Spinal cord (tissue), 10 donors: ENCODE results near the gene GET4. TPM values are rescaled to one million over a fixed set of nuclear protein-coding genes. Genes with fewer than 3 reads are reported as not detected.

Experiments used
- DNase-seq, 6 donors: peaks; one replicate each; pipeline versions ENCODE4 v3.0.0 to v3.0.0-alpha.2; 2013 to 2015; ENCODE audit warnings: low spot score in 6 of 6, low read depth in 4 of 6
- H3K27ac ChIP-seq: one replicate; pipeline ENCODE4 v1.5.1; 2013; ENCODE audit warnings: low read depth, low read length, control low read depth
- H3K27me3 ChIP-seq: one replicate; pipeline ENCODE4 v1.6.1; 2013; ENCODE audit warnings: low read length; ENCODE audit not compliant: control insufficient read depth, insufficient read depth
- H3K36me3 ChIP-seq: one replicate; pipeline ENCODE4 v1.6.1; 2013; ENCODE audit warnings: low read length; ENCODE audit not compliant: control insufficient read depth, insufficient read depth
- H3K4me1 ChIP-seq: one replicate; pipeline ENCODE4 v1.6.1; 2013; ENCODE audit warnings: low read length; ENCODE audit not compliant: control insufficient read depth, insufficient read depth
- H3K4me3 ChIP-seq: one replicate; pipeline ENCODE4 v1.5.1; 2013; ENCODE audit warnings: low read depth, low read length, control low read depth
- H3K9me3 ChIP-seq: one replicate; pipeline ENCODE4 v1.6.1; 2013; ENCODE audit warnings: low read length; ENCODE audit not compliant: control insufficient read depth, insufficient read depth
- WGBS: methylation state at CpG from one replicate; pipeline ENCODE4 v1.1.5; 2013; ENCODE audit warnings: missing lambda C conversion rate; ENCODE audit not compliant: insufficient coverage; 5-methylcytosine and 5-hydroxymethylcytosine counted together
- polyA plus RNA-seq, 2 donors: library from polyadenylated mRNA; unstranded; fragments of 120-200 nt; gene quantifications; one replicate each; pipeline ENCODE4 v1.2.1, GENCODE V29; 2013; ENCODE audit not compliant: insufficient read length in 2 of 2
- total RNA-seq, 2 donors: library from RNA; depleted of rRNA in 1 of 2; stranded (reverse); fragments of 120-200 nt in 1 of 2; fragments of >200 nt in 1 of 2; gene quantifications; one replicate each; pipeline versions ENCODE4 v1.2.3 to v1.2.4, GENCODE V29; 2013 to 2014
- donor health status: healthy.

GET4 gene
- total and polyA plus RNA-seq, 4 donors = 17.7 to 54.3 (median 33.2) TPM

DNA sequence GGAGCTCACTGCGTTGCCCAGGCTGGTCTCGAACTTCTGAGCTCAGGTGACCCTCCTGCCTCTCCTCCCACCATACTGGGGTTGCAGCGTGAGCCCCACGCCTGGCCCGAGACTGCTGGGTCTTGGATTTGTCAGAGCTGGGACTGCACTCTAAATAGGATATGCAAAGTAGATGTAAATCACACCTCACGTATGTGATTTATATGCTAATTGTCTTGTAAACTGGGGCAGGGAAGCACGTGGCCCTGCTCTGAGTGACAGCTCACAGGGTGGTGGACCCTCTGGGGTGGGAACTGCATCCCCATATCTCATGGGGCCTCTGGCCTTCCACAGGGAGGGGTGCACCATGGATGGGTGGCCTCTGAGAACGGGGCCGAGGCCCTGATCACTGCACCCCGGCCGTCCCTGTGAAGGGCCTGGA is 34.1 kb downstream of the GET4 start:
- Histone ChIP-seq H3K9me3 (no peaks in the 10 kb centered on the region), H3K27ac (no peak overlapping the region), H3K4me1 (peaks cover 55% of the 10 kb centered on the region), H3K36me3 (peaks cover 64% of the 10 kb centered on the region), H3K27me3 (peaks cover 19% of the 10 kb centered on the region), H3K4me3 (no peak overlapping the region)
- DNase-seq = no peak
- 65% methylated on average over 9 of the region's 11 CpGs for WGBS

DNA sequence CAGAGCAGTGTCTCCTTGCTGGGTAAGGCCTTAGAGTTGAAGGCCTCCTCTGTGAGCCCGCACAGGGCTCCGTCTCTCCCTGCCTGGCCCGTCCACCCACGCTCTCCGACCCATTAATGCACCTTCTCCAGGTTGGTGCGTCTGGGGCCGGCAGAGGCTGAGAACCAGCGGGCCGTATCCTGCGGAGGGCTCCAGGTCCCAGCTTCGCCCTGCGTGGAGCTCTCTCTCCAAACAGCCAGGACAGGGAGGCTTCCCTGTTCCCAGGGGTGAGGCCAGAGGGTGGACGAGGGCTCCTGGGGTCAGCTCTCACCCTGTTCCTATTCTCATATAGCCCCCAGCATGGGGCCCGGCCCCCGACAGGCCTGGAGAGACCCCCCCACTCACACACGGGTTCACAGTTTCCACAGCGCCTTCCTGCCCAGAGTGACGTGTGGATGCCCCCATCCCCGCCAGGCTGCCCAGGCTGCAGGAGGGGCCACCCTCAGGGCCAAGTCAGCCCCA is 34.6 kb downstream of the GET4 start:
- WGBS = 84% methylated on average over 17 of the region's 19 CpGs
- no peaks in the 10 kb centered on the region for H3K9me3 ChIP-seq
- H3K27ac ChIP-seq = no peak overlapping the region
- no peak for DNase-seq
- peaks cover 69% of the 10 kb centered on the region for H3K36me3 ChIP-seq
- H3K27me3 ChIP-seq = peaks cover 19% of the 10 kb centered on the region
- H3K4me3 ChIP-seq = no peak overlapping the region
- H3K4me1 ChIP-seq = peaks cover 58% of the 10 kb centered on the region

DNA sequence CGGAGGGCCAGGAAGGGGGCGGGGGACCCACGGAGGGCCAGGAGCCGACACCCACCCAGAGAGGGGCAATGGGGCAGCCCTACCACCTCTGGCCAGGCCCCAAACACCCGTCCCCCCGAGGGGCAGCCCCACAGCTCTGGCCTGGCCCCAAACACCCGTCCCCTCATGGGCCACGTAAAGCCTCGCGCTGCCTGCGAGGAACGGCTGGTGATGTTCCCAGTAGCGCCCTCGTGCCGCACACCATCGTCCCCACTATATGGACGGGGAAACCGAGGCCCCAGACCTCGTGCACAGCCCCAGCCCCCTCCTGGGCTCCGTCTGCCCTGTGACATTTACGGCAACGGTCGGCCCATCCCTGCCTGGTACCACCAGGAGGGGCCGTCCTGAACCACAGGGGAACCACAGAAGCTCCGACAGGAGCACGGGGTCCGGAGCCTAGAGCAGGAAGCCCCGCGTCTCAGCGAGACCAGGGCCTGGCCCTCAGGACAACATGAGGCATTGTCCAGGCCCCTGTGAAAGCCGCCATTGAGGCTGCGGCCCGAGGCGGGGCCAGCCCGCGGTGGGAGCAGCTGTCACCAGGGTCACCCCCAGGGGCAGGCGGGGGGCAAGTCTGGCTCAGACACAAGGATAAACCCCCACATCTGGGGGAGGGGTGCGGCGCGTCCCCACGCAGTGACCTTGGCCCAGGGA is 35.6 kb downstream of the GET4 start:
- H3K27me3 ChIP-seq = peaks cover 18% of the 10 kb centered on the region
- 77% methylated on average over 31 of the region's 41 CpGs for WGBS
- DNase-seq = peak in 1 of 6 donors; percentile 48
- peaks cover 67% of the 10 kb centered on the region for H3K4me1 ChIP-seq
- no peaks in the 10 kb centered on the region for H3K9me3 ChIP-seq
- H3K4me3 ChIP-seq = no peak overlapping the region
- no peak overlapping the region for H3K27ac ChIP-seq
- H3K36me3 ChIP-seq = peaks cover 72% of the 10 kb centered on the region

DNA sequence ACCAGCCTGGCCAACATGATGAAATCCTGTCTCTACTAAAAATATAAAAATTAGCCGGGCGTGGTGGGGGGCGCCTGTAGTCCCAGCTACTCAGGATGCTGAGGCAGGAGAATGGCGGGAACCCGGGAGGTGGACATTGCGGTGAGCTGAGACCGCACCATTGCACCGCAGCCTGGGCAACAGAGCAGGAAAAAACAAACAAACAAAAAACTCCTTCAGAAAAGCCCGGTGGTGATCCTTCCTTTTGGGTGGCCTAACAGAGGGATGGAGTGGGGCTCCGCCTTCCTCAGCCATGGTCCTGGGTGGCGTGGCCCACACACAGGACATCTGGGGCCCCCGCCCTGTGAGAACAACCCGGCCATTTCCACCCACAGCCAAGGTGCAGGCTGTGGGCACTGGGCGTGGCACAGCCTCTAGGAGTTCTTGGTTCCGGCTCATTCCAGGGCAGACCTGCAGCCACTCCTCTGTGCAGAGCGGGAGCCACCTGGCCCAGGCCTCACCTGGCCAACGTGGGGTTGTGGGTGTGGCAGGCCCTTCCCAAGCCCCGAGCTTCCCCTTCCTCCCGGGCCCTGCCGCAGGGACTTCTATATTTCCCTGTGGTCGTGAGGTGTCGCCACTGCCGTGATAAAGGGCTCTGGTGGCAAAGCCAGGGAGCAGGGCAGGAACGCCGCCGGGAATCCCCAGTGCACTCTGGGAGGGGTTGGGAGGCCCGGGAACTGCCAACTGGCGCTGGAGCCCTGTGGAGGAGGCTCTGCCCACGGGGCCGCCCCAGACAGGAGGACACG is 37.6 kb downstream of the GET4 start:
- WGBS = 78% methylated on average over 20 of the region's 31 CpGs
- H3K4me3 ChIP-seq = no peak overlapping the region
- DNase-seq = no peak

DNA sequence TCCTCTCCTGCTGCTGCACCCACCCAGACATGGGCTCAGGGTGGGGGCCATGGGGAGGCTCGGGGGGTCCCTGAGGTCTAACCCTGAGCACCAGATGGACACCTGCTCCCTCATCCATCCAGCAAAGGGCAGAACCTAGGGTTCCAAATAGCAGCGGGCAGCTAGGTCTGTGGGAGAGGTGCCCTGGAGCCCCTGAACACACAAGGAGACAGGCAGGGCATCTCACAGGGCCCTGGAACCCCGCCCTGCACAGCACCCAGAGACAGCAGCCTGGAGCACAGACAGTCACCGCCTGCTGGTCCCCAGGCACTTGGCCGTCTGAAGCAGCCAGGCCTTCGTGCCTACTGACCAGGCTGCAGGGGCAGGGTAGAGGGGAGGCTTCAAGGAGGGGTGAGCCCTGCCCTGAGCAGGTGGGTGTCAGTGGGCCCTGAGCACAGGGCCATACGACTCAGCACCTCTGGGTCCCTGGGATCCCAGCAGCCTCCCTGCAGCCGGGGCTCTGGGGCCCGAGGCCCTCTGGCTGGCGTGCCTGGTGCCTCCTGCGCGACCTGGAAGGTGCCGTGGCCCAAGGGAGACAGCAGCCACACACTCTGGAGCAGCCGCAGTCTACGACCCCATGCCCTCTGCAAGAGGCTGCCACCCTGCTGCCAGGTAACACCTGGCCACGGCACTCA is 38.3 kb downstream of the GET4 start:
- H3K27ac ChIP-seq = no peak overlapping the region
- H3K4me1 ChIP-seq = peaks cover 60% of the 10 kb centered on the region
- H3K4me3 ChIP-seq = no peak overlapping the region
- peaks cover 5% of the 10 kb centered on the region for H3K27me3 ChIP-seq
- peaks cover 65% of the 10 kb centered on the region for H3K36me3 ChIP-seq
- H3K9me3 ChIP-seq = no peaks in the 10 kb centered on the region
- WGBS = 90% methylated on average over 11 of the region's 16 CpGs
- no peak for DNase-seq

More for the DNA sequence above, 37.6 kb downstream of the GET4 start:
- Histone ChIP-seq H3K9me3 (no peaks in the 10 kb centered on the region), H3K27me3 (peaks cover 9% of the 10 kb centered on the region), H3K36me3 (peaks cover 65% of the 10 kb centered on the region), H3K27ac (no peak overlapping the region), H3K4me1 (peaks cover 65% of the 10 kb centered on the region)

DNA sequence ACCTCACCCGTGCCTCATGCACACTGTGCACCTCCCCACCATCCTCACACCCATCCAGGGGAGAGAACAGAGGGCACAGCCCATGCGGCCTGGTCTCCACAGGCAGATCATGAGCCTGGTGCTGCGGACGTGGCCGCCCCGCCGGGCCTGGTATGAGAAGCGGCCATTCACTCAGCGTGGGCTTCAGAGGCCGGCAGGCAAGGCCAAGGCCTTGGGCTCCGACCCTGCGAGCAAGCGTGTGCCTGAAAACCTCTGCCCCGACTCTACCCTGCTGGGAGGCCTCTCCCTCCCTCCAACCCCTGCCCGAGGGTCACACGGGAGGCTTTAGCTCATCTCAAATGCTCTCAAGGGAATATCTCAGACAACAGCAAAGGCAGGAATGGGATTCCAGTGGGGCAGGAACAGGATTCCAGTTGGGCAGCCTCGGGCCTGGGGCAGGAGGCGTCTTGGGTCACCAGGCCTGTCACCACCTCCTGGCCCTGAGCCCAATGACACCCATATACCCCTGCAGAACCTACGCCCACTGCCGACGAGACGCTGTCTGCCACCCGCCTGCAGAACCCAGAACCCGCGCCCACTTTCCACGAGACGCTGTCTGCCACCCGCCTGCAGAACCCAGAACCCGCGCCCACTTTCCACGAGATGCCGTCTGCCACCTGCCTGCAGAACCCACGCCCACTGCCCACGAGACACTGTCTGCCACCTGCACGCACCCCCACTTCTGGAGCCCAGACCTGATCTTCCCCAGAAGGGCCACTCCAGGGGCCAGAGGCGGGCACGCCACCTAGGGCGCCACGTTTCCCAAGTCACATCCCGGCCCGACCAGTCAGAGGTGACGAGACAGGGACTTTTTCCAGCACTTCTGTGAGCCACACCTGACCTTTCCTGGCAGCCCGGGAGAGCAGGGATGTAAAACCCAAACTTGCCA is 39.2 kb downstream of the GET4 start:
- DNase-seq = no peak
- WGBS = 77% methylated on average over 42 of the region's 43 CpGs
- Histone ChIP-seq H3K9me3 (no peaks in the 10 kb centered on the region), H3K4me3 (no peak overlapping the region), H3K27ac (no peak overlapping the region), H3K36me3 (peaks cover 69% of the 10 kb centered on the region), H3K27me3 (no peaks in the 10 kb centered on the region), H3K4me1 (peaks cover 51% of the 10 kb centered on the region)

DNA sequence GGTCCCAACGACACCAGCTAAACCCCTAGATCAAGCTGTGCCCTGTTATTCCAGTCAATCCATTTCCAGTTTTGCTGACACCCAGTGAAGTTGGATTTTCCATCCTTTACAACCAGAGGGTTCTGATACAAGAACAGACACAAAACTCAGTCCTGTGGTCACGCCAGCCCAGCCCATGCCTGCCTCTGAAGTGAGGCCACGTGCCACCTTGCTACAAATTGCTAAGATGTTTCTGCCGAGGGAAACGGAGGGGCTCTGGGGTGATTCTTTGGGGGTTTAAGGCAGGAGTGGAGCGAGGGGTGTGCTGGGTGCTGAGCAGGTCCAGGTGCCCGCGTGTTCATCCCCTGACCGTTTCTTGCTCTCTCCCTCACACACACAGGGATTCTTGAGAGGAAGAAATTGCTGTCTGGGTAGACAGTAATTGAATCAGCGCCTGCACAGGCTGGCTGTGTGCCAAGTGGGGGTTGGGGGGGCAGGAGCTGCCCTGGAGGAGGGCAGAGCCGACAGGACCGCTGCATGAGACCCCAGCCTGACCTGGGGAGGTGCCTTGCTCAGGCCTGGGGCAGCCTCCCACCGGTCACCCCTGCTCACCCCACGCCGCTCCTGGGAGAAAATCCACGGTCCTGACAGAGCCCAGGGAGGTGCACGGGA is 40.1 kb downstream of the GET4 start:
- 61% methylated on average over 2 of the region's 17 CpGs for WGBS

DNA sequence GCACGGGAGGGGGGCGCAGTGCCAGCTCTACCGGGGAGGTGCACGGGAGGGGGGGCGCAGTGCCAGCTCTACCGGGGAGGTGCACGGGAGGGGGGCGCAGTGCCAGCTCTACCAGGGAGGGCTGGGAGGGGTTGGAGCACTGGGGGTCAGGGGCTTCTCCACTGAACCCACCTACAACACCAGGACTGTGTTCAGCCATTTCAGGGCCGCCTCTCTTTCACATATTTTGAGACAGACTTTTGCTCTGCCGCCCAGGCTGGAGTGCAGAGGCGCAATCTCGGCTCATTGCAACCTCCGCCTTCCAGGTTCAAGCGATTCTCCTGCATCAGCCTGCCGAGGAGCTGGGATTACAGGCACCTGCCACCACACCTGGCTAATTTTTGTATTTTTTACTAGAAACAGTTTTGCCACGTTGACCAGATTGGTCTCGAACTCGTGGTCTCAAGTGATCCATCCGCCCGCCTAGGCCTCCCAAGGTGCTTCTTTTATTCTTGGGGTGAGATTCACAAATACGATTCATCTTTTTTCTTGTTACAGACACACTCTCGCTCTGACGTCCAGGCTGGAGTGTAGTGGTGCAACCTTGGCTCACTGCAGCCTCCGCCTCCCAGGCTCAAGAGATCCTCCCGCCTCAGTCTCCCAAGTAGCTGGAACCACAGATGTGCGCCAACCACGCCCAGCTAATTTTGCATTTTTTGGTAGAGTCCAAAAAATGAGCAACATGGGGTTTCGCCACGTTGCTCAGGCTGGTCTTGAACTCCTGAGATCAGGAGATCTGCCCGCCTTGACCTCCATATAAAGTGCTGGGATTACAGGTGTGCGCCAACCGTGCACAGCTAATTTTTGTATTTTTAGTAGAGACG is 41.1 kb downstream of the GET4 start:
- WGBS = 82% methylated on average over 18 of the region's 33 CpGs
- Histone ChIP-seq H3K4me1 (peaks cover 46% of the 10 kb centered on the region), H3K4me3 (no peak overlapping the region), H3K36me3 (peaks cover 74% of the 10 kb centered on the region), H3K27ac (no peak overlapping the region), H3K27me3 (no peaks in the 10 kb centered on the region), H3K9me3 (no peaks in the 10 kb centered on the region)
- DNase-seq = no peak

More for the DNA sequence above, 40.1 kb downstream of the GET4 start:
- Histone ChIP-seq H3K4me1 (peaks cover 44% of the 10 kb centered on the region), H3K27ac (peak overlapping the region; percentile 49), H3K9me3 (no peaks in the 10 kb centered on the region), H3K36me3 (peaks cover 70% of the 10 kb centered on the region), H3K4me3 (no peak overlapping the region), H3K27me3 (no peaks in the 10 kb centered on the region)
- DNase-seq = peak in 2 of 6 donors; percentile 28 to 55
